Activated CD4-positive, CD25-positive, alpha-beta regulatory T cell treated with anti-CD3 and anti-CD28 coated beads, Interleukin-2, amount 50 U/mL, for 24 hours (primary cell): Measurements from ENCODE around the gene ZNF586.
"Not testable (repeated sequence)": the region's sequence is repeated elsewhere in the genome, so short reads cannot be mapped to it uniquely, and the experiment has no call there.

Experiments
- ATAC-seq, 2 donors: fragments of 150-1000 bp; cut with Tn5 transposase; one replicate each; pipeline ENCODE4 v1.10.0; 2021; ENCODE audit warnings: mild to moderate bottlenecking in 1 of 2, moderate library complexity in 1 of 2

ZNF586 gene

GRCh38 chr19:57769345-57770131 lies at the start of gene ZNF586:
Gene ZNF586, plus strand, starts transcription at chr19:57769676. Its CDS starts 167 bp downstream, at chr19:57769843.
- ATAC-seq, result peak; percentile 100

- no peak for ATAC-seq
Measured at GRCh38 chr19:57719901-57720519, 49.5 kb upstream of the ZNF586 start.

- no peak for ATAC-seq
Measured at GRCh38 chr19:57720878-57721277, 48.6 kb upstream of the ZNF586 start.

- ATAC-seq, result not testable (repeated sequence)
Measured at GRCh38 chr19:57738320-57738719, 31.2 kb upstream of the ZNF586 start.

GRCh38 chr19:57738770-57739169 lies 30.7 kb upstream of the ZNF586 start:
- ATAC-seq, result not testable (repeated sequence)

- peak; percentile 99 to 100 for ATAC-seq
Measured at GRCh38 chr19:57746580-57747471, 22.6 kb upstream of the ZNF586 start, which contains the start of gene ZNF776. Gene ZNF776, plus strand, starts transcription at chr19:57746815. Its CDS starts 244 bp downstream, at chr19:57747059.

GRCh38 chr19:57747472-57747807 lies 22.0 kb upstream of the ZNF586 start:
- ATAC-seq, result no peak

- no peak for ATAC-seq
Measured at GRCh38 chr19:57748029-57748428, 21.4 kb upstream of the ZNF586 start.

- no peak for ATAC-seq
Measured at GRCh38 chr19:57754091-57754673, 15.3 kb upstream of the ZNF586 start.

- no peak for ATAC-seq
Measured at GRCh38 chr19:57755031-57755430, 14.4 kb upstream of the ZNF586 start.

GRCh38 chr19:57757941-57758340 lies 11.5 kb upstream of the ZNF586 start:
- ATAC-seq, result no peak

- no peak for ATAC-seq
Measured at GRCh38 chr19:57759096-57759495, 10.4 kb upstream of the ZNF586 start.

- ATAC-seq, result no peak
Measured at GRCh38 chr19:57771417-57771816, 1.9 kb downstream of the ZNF586 start.

GRCh38 chr19:57773488-57773887 lies 4.0 kb downstream of the ZNF586 start:
- no peak for ATAC-seq

GRCh38 chr19:57776764-57777296 lies 7.4 kb downstream of the ZNF586 start:
- no peak for ATAC-seq

GRCh38 chr19:57778336-57778735 lies 8.9 kb downstream of the ZNF586 start:
- ATAC-seq, result no peak

GRCh38 chr19:57779220-57779845 lies 9.9 kb downstream of the ZNF586 start:
- ATAC-seq, result no peak

- no peak for ATAC-seq
Measured at GRCh38 chr19:57786286-57786685, 16.8 kb downstream of the ZNF586 start.

- no peak for ATAC-seq
Measured at GRCh38 chr19:57786906-57787305, 17.4 kb downstream of the ZNF586 start.

GRCh38 chr19:57788114-57788692 lies 18.7 kb downstream of the ZNF586 start:
- no peak for ATAC-seq

GRCh38 chr19:57789288-57789687 lies 19.8 kb downstream of the ZNF586 start:
- no peak for ATAC-seq

- not testable (repeated sequence) for ATAC-seq
Measured at GRCh38 chr19:57796580-57796979, 27.1 kb downstream of the ZNF586 start.
